ENCODE measurements around the gene WWTR1. TPM values are rescaled to one million over a fixed set of nuclear protein-coding genes. Genes with fewer than 3 reads are reported as not detected.
A peak's percentile ranks its signal among the peaks of the same experiment; 100 is the strongest.

The WWTR1 gene
- total RNA-seq, 6 experiments from 2014 or later: 10.6 to 19.7 (median 15.3) TPM

DNA sequence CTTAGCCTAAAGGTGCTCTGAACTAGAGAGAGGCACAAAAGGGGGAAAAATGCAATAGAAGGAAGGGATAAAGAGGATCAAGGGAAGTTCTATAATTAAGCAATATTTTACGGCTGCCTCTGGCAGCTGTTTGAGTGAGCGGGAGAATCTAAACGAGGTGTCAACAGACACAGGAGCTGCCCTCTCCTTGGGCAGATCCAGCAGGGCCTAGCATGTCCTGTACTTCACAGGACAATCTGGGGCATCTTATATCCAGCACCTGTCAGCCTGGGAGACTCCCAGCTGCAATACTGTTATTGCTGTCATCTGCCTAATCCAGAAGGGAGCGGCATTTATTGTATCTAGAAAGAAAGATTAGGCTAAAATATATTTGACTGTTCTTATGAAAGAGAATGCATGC is 68.9 kb downstream of the WWTR1 start:
- no peak for TF ChIP-seq POLR2A (IDR thresholded peaks at IDR 0.05)
- TF ChIP-seq, protein P1, sequence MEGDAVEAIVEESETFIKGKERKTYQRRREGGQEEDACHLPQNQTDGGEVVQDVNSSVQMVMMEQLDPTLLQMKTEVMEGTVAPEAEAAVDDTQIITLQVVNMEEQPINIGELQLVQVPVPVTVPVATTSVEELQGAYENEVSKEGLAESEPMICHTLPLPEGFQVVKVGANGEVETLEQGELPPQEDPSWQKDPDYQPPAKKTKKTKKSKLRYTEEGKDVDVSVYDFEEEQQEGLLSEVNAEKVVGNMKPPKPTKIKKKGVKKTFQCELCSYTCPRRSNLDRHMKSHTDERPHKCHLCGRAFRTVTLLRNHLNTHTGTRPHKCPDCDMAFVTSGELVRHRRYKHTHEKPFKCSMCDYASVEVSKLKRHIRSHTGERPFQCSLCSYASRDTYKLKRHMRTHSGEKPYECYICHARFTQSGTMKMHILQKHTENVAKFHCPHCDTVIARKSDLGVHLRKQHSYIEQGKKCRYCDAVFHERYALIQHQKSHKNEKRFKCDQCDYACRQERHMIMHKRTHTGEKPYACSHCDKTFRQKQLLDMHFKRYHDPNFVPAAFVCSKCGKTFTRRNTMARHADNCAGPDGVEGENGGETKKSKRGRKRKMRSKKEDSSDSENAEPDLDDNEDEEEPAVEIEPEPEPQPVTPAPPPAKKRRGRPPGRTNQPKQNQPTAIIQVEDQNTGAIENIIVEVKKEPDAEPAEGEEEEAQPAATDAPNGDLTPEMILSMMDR (IDR thresholded peaks at IDR 0.05): no peak
- Histone ChIP-seq H3K9me3 (no peaks in the 10 kb centered on the region), H3K36me3 (no peaks in the 10 kb centered on the region), H3K27me3 (no peaks in the 10 kb centered on the region), H3K27ac (peak overlapping the region; percentile 33 to 52 (median 45)), H3K4me1 (no peaks in the 10 kb centered on the region), H3K4me3 (no peak overlapping the region)
- WGBS (ENCODE audit: insufficient coverage, low coverage, low lambda C conversion rate, missing lambda C conversion rate): 50% methylated on average over 4 of the region's 4 CpGs
- intact Hi-C loops (cut with DNase I): no loop called here
- ATAC-seq (no peak), DNase-seq (no peak)

DNA sequence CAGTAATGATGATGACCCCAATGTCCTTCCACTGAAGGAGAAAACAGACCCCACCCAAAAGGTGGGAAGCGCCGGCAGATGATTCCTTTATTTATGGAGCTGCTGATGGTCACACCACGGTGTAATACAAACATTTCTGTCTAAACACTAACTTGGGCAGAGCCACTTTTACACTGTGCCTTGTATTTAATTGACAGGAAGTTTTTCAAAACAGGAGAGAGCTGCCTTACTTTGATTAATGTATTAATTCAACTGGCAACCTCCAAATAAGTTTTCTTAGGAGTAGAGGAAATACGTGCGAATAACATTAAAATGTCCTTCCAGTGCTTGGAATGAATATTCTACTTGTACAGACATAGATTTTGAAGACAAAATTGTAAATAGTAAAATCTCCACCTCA is 70.4 kb downstream of the WWTR1 start:
- H3K27ac ChIP-seq: peak overlapping the region in 1 of 3 donors; percentile 5
- 63% methylated on average over 5 of the region's 5 CpGs for WGBS (ENCODE audit: insufficient coverage, low coverage, low lambda C conversion rate, missing lambda C conversion rate)

GRCh38 chr3:149586871-149587270 is 71.0 kb downstream of the WWTR1 start:
- H3K27ac ChIP-seq: peak overlapping the region in 1 of 3 donors; percentile 5
- intact Hi-C loops (cut with DNase I): no loop called here
- DNase-seq: no peak
- peaks cover 0 to 7% (median 2%) of the 10 kb centered on the region in 4 donors for H3K4me1 ChIP-seq
- no peak for TF ChIP-seq POLR2A (IDR thresholded peaks at IDR 0.05)
- TF ChIP-seq, protein P1 (IDR thresholded peaks at IDR 0.05): no peak
- WGBS (ENCODE audit: insufficient coverage, low coverage, low lambda C conversion rate, missing lambda C conversion rate): 70% methylated on average over 1 of the region's 1 CpG
- peak in 1 of 4 donors; percentile 28 for ATAC-seq
- H3K36me3 ChIP-seq: no peaks in the 10 kb centered on the region
- H3K27me3 ChIP-seq: no peaks in the 10 kb centered on the region
- H3K4me3 ChIP-seq: no peak overlapping the region
- H3K9me3 ChIP-seq: no peaks in the 10 kb centered on the region

More for the DNA sequence above, 70.4 kb downstream of the WWTR1 start:
- Histone ChIP-seq H3K27me3 (no peaks in the 10 kb centered on the region), H3K4me1 (peaks cover 0 to 2% (median 0%) of the 10 kb centered on the region in 4 donors), H3K4me3 (no peak overlapping the region), H3K36me3 (no peaks in the 10 kb centered on the region), H3K9me3 (no peaks in the 10 kb centered on the region)
- peak in 1 of 4 donors; percentile 7 for ATAC-seq
- TF ChIP-seq, protein P1 (IDR thresholded peaks at IDR 0.05): no peak
- no peak for TF ChIP-seq POLR2A (IDR thresholded peaks at IDR 0.05)
- DNase-seq: no peak
- intact Hi-C loops (cut with DNase I): no loop called here

DNA sequence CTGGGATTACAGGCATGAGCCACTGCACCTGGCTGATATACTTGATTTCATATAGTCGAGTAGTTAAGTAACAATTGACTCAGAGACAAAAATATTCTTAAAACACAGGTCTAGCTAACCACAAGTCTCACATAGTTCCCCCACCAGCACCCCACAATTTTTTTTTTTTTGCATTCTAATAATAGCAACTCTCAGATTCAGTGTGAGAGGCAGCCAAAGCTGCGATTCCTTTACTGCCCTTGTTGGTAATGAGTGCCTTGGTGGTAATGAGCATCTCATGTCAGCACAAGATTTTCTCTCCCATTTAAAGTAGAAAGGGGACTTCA is 72.5 kb downstream of the WWTR1 start:
- no peaks in the 10 kb centered on the region for H3K9me3 ChIP-seq
- no peak overlapping the region for H3K4me3 ChIP-seq
- H3K4me1 ChIP-seq: peaks cover 0 to 20% (median 9%) of the 10 kb centered on the region in 4 donors
- H3K27ac ChIP-seq: no peak overlapping the region
- H3K36me3 ChIP-seq: no peaks in the 10 kb centered on the region
- no peak for TF ChIP-seq POLR2A (IDR thresholded peaks at IDR 0.05)
- TF ChIP-seq, protein P1 (IDR thresholded peaks at IDR 0.05): no peak
- no peak for DNase-seq
- WGBS (ENCODE audit: insufficient coverage, low coverage, low lambda C conversion rate, missing lambda C conversion rate): 63% methylated on average over 2 of the region's 2 CpGs
- no peak for ATAC-seq
- intact Hi-C loops (cut with DNase I): no loop called here
- no peaks in the 10 kb centered on the region for H3K27me3 ChIP-seq

All from right lobe of liver (tissue), 6 donors.